Pancreas (tissue), 10 donors: ENCODE data around the gene PWWP2B. TPM values are rescaled to one million over a fixed set of nuclear protein-coding genes. Genes with fewer than 3 reads are reported as not detected.
A peak's percentile ranks its signal among the peaks of the same experiment; 100 is the strongest.
"Not testable (repeated sequence)": the region's sequence is repeated elsewhere in the genome, so short reads cannot be mapped to it uniquely, and the experiment has no call there.

ENCODE experiments used
- ATAC-seq, 4 donors: fragments of 200-7000 bp; cut with Tn5 transposase; one replicate each; pipeline versions ENCODE4 v1.8.0 to v1.9.1; 2020; ENCODE audit warnings: mild to moderate bottlenecking in 4 of 4, moderate library complexity in 4 of 4
- DNase-seq, 6 donors: peaks; one replicate each; pipeline ENCODE4 v3.0.0-alpha.2; 2020
- FAIRE-seq: peaks from 2 replicates; lab custom pipeline; 2012; peaks lifted over from hg19 to GRCh38; lab: Jason Lieb, UNC
- H3K27ac ChIP-seq, 4 donors: fragments of 200-600 bp; sonication (generic); 1 replicate in 3 of 4; 2 replicates in 1 of 4; pipeline versions ENCODE4 v1.5.0 to v1.8.0; 2020
- H3K27me3 ChIP-seq, 4 donors: fragments of 200-600 bp; one replicate each; pipeline ENCODE4 v1.8.0; 2021
- H3K36me3 ChIP-seq, 3 donors: fragments of 200-600 bp; sonication (generic) in 1 of 3; one replicate each; pipeline versions ENCODE4 v1.5.0 to v1.8.0; 2020 to 2021
- H3K4me1 ChIP-seq, 3 donors: fragments of 200-600 bp; one replicate each; pipeline ENCODE4 v1.8.0; 2021
- H3K4me3 ChIP-seq, 4 donors: fragments of 200-600 bp; sonication (generic) in 2 of 4; one replicate each; pipeline versions ENCODE4 v1.5.0 to v1.8.0; 2020 to 2021
- H3K9me3 ChIP-seq, 4 donors: fragments of 200-600 bp; one replicate each; pipeline ENCODE4 v1.8.0; 2021
- WGBS, 2 donors: extraction: QIAGEN DNeasy Blood & Tissue Kit; methylation state at CpG; one replicate each; pipeline ENCODE4 v1.1.7; 2013; 5-methylcytosine and 5-hydroxymethylcytosine counted together
- intact Hi-C, 3 donors: fragments of 100-400 bp; cut with DNase I; formaldehyde crosslinking; loops; one replicate each; pipeline versions ENCODE4 v1.11.1 to v1.14.2; 2022
- polyA plus RNA-seq, 2 donors: library from polyadenylated mRNA; stranded (reverse); fragments of 200-250 nt; gene quantifications; one replicate each; pipeline ENCODE4 v1.2.3, GENCODE V29; 2013
- total RNA-seq, 6 donors: library from RNA; stranded (reverse); fragmentation: NEBNext Ultra II Directional in 4 of 6; extraction: Animal tissue kit (Norgen Biotek cat#: 25700) in 4 of 6; gene quantifications; one replicate each; pipeline versions ENCODE4 v1.2.1 to v1.2.4, GENCODE V29; 2021 to 2023
- TF ChIP-seq, protein P1 (sequence below), 4 donors: fragments of 200-600 bp; sonication (generic) in 3 of 4; IDR thresholded peaks; one replicate each; pipeline versions ENCODE4 v1.5.0 to v1.8.0; 2021; ENCODE audit warnings: antibody characterized with exemption in 4 of 4
- donor health status: healthy with polysubstance abuse.
- donor health status: DM: no; HTN: no; CAD: no; lungs with moderate emphysema.
- donor health status: DM: no; HTN: no; CAD: no.
- donor health status: control.
- donor health status: control.
- donor health status: Bipolar disorder and iron deficiency.
- donor health status: DM: yes; HTN: yes; CAD: no.
- donor health status: DM: no; HTN: no; CAD: no.
- donor health status: DM: no; HTN: no; CAD: no.
- donor health status: DM: yes; HTN: yes; CAD: no.

The PWWP2B gene
- total and polyA plus RNA-seq, 8 donors: 17.8 to 44.1 (median 25.2) TPM

DNA sequence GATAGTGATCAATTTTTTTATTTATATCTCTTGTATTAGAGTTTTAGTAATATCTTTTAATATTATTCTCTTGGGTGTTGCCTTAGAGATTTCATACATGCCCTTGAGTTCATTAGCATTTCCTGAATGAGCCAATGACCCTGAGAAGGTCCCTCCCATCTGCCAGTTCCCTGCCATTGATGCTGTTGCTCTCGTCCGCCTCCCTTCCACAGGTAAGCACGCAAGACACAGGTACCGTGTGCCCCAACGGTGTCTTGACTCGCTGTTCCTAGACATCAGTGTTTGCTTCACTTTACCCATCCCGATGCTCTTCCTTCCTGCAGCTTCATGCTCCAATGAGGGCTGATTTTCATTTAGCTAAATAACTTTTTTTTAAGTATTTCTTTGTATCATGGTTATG lies 19.7 kb upstream of the PWWP2B start:
- DNase-seq: peak in 1 of 6 donors; percentile 23
- WGBS, 2 donors: 85 to 94% methylated on average over 7 of the region's 7 CpGs
- no peak for ATAC-seq
- Histone ChIP-seq H3K4me3 (no peak overlapping the region), H3K9me3 (no peaks in the 10 kb centered on the region), H3K4me1 (no peaks in the 10 kb centered on the region), H3K27ac (no peak overlapping the region), H3K27me3 (no peaks in the 10 kb centered on the region), H3K36me3 (no peaks in the 10 kb centered on the region)
- intact Hi-C loops: no loop called here
- TF ChIP-seq, protein P1, sequence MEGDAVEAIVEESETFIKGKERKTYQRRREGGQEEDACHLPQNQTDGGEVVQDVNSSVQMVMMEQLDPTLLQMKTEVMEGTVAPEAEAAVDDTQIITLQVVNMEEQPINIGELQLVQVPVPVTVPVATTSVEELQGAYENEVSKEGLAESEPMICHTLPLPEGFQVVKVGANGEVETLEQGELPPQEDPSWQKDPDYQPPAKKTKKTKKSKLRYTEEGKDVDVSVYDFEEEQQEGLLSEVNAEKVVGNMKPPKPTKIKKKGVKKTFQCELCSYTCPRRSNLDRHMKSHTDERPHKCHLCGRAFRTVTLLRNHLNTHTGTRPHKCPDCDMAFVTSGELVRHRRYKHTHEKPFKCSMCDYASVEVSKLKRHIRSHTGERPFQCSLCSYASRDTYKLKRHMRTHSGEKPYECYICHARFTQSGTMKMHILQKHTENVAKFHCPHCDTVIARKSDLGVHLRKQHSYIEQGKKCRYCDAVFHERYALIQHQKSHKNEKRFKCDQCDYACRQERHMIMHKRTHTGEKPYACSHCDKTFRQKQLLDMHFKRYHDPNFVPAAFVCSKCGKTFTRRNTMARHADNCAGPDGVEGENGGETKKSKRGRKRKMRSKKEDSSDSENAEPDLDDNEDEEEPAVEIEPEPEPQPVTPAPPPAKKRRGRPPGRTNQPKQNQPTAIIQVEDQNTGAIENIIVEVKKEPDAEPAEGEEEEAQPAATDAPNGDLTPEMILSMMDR (IDR thresholded peaks at IDR 0.05): no peak
- no peak for FAIRE-seq

DNA sequence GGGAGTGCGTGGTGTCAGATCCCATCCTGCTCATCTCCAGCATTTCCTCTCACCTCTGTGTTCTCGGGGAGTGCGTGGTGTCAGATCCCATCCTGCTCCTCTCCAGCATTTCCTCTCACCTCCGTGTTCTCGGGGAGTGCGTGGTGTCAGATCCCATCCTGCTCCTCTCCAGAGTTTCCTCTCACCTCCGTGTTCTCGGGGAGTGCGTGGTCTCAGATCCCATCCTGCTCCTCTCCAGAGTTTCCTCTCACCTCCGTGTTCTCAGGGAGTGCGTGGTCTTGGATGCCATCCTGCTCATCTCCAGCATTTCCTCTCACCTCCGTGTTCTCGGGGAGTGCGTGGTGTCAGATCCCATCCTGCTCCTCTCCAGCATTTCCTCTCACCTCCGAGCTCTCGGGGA lies 18.0 kb upstream of the PWWP2B start:
- H3K36me3 ChIP-seq, H3K27ac ChIP-seq, H3K4me1 ChIP-seq, H3K4me3 ChIP-seq, H3K27me3 ChIP-seq, intact Hi-C loops, DNase-seq, H3K9me3 ChIP-seq, ATAC-seq, FAIRE-seq: not testable (repeated sequence)
- 85 to 91% methylated on average over 16 of the region's 16 CpGs for WGBS, 2 donors

DNA sequence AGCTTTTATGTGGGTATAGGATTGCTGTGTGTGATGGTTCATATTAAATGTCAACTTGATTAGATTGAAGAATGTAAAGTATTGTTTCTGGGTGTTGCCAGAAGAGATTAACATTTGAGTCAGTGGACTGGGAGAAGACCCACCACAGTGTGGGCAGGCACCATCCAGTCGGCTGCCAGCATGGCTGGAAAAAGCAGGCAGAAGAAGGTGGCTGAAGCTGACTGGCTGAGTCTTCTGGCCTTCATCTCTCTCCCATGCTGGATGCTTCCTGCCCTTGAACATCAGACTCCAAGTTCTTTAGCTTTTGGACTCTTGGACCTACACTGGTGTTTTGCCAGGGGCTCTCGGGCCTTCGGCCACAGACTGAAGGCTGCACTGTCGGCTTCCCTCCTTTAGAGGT lies 16.0 kb upstream of the PWWP2B start:
- H3K4me1 ChIP-seq, H3K9me3 ChIP-seq, ATAC-seq, H3K27ac ChIP-seq, H3K4me3 ChIP-seq, FAIRE-seq, H3K27me3 ChIP-seq, H3K36me3 ChIP-seq: not testable (repeated sequence)
- peak in 1 of 6 donors; percentile 13 for DNase-seq
- intact Hi-C loops: loop anchor here in 2 of 3 donors (10.0 kb wide), 1 partner anchor 264 kb away; no protein-coding TSS in a partner anchor
- WGBS, 2 donors: 93 to 96% methylated on average over 4 of the region's 4 CpGs

DNA sequence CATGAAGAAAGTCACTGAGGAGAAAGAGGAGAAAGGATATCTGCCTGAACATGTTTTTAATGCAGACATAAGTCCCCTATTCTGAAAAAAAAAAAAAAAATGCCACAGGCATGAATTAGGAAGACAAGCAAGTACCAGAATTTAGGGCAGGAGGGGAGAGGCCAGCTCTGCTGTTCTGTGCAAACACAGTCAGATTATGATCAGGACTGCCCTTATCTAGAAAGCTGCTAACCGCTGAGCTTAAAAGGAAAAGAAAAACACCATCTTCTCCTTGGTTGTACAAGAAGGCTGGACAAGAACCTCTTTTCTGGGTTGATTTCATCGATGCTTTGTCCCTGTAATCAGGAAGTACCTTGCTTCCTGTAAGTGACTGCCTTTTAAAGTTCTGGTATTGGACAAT lies 15.3 kb upstream of the PWWP2B start:
- DNase-seq: no peak
- TF ChIP-seq, protein P1 (IDR thresholded peaks at IDR 0.05): no peak
- WGBS, 2 donors: 81 to 83% methylated on average over 2 of the region's 2 CpGs
- Histone ChIP-seq H3K27ac (no peak overlapping the region), H3K4me3 (no peak overlapping the region), H3K9me3 (no peaks in the 10 kb centered on the region), H3K27me3 (no peaks in the 10 kb centered on the region), H3K4me1 (no peaks in the 10 kb centered on the region), H3K36me3 (no peaks in the 10 kb centered on the region)
- no peak for ATAC-seq
- intact Hi-C loops: loop anchor here in 2 of 3 donors (10.0 kb wide), 1 partner anchor 263 kb away; no protein-coding TSS in a partner anchor
- no peak for FAIRE-seq

DNA sequence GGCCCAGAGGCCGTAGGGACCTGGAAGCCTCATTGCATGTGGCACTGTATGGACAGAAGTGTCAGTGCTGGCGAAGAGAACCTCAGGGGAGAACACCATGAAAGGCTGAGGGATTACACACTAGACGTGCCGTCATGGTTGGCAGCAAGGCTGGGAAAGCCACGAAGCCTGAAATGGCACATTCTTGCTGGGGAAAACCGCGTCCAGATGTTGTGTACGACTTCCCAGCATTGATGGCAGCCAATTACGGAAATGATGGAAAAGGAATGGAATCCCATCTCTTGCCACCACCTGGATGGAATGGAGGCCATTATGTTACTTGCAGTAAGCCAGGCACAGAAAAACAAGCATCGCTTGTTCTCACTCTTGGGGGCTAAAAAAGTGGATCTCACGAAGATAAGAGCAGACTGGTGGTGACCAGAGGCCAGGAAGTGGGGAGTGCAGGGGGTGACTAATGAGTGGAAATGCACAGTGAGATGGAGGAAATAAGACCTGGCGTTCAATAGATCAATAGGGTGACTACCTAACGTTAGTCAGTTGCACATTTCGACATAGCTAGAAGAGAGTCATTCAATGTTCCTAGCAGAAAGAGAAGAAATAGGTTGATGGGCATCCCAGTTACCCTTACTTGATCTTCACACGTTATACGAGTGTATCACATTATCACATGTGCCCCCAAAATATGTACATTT lies 14.6 kb upstream of the PWWP2B start:
- ATAC-seq: no peak
- no peaks in the 10 kb centered on the region for H3K27me3 ChIP-seq
- WGBS, 2 donors: 83 to 93% methylated on average over 16 of the region's 16 CpGs
- H3K9me3 ChIP-seq: no peaks in the 10 kb centered on the region
- peak in 2 of 6 donors; percentile 6 to 41 for DNase-seq
- no peak overlapping the region for H3K4me3 ChIP-seq
- TF ChIP-seq, protein P1 (IDR thresholded peaks at IDR 0.05): no peak
- FAIRE-seq: no peak
- no peaks in the 10 kb centered on the region for H3K36me3 ChIP-seq
- no peaks in the 10 kb centered on the region for H3K4me1 ChIP-seq
- intact Hi-C loops: loop anchor here in 2 of 3 donors (10.0 kb wide), 1 partner anchor 262 kb away; no protein-coding TSS in a partner anchor
- no peak overlapping the region for H3K27ac ChIP-seq

DNA sequence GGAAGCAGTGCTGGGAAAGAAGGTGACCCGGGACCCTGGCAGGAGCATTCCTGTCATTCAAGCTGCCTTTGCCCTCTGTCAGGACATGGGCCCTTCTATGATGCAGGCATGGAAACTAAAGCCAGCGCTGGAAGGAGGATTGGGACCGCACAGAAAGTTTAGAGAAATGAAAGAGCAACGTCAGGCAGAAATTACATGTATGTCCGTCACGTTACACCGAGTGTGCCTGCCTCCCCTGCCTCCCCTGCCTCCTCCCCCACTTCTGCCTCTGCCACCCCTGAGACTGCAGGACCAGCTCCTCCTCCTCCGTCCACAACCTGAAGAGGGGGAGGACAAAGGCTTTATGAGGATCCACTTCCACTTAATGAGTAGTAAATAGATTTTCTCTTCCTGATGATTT lies 13.9 kb upstream of the PWWP2B start:
- ATAC-seq: no peak
- no peak overlapping the region for H3K27ac ChIP-seq
- H3K27me3 ChIP-seq: no peaks in the 10 kb centered on the region
- no peaks in the 10 kb centered on the region for H3K9me3 ChIP-seq
- TF ChIP-seq, protein P1 (IDR thresholded peaks at IDR 0.05): no peak
- H3K4me1 ChIP-seq: no peaks in the 10 kb centered on the region
- intact Hi-C loops: loop anchor here in 2 of 3 donors (10.0 kb wide), 1 partner anchor 262 kb away; no protein-coding TSS in a partner anchor
- no peak overlapping the region for H3K4me3 ChIP-seq
- DNase-seq: peak in 1 of 6 donors; percentile 22
- no peak for FAIRE-seq
- WGBS, 2 donors: 73 to 87% methylated on average over 8 of the region's 8 CpGs
- no peaks in the 10 kb centered on the region for H3K36me3 ChIP-seq
